ENCODE measurements around the gene TEX261. TPM values are rescaled to one million over a fixed set of nuclear protein-coding genes. Genes with fewer than 3 reads are reported as not detected.

TEX261 gene
- total and polyA plus RNA-seq, 2 experiments from 2014 or later = 5.7 to 17.5 TPM

DNA sequence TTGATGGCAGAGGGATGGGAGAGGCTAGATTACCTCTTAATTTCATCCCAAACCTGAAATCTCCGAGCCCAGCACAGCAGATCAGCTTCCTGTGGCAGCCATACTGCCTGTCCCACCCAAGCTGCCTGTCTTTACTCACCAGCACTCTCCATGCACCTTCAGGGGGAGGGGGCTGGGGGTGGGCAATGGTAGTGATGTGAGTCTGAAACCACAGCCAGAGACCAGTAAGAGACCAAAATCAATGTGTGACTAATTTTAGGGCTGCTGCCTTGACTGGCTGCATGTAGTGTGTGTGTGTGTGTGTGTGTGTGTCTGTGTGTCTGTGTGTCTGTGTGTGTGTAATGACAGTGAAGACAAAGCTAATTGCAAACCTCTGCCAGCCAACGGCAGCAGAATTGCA is 11.7 kb upstream of the TEX261 start (continued):
- TF ChIP-seq, protein P1, sequence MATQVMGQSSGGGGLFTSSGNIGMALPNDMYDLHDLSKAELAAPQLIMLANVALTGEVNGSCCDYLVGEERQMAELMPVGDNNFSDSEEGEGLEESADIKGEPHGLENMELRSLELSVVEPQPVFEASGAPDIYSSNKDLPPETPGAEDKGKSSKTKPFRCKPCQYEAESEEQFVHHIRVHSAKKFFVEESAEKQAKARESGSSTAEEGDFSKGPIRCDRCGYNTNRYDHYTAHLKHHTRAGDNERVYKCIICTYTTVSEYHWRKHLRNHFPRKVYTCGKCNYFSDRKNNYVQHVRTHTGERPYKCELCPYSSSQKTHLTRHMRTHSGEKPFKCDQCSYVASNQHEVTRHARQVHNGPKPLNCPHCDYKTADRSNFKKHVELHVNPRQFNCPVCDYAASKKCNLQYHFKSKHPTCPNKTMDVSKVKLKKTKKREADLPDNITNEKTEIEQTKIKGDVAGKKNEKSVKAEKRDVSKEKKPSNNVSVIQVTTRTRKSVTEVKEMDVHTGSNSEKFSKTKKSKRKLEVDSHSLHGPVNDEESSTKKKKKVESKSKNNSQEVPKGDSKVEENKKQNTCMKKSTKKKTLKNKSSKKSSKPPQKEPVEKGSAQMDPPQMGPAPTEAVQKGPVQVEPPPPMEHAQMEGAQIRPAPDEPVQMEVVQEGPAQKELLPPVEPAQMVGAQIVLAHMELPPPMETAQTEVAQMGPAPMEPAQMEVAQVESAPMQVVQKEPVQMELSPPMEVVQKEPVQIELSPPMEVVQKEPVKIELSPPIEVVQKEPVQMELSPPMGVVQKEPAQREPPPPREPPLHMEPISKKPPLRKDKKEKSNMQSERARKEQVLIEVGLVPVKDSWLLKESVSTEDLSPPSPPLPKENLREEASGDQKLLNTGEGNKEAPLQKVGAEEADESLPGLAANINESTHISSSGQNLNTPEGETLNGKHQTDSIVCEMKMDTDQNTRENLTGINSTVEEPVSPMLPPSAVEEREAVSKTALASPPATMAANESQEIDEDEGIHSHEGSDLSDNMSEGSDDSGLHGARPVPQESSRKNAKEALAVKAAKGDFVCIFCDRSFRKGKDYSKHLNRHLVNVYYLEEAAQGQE (IDR thresholded peaks at IDR 0.05; ENCODE audit: unreplicated experiment) = no peak
- TF ChIP-seq, protein P2, sequence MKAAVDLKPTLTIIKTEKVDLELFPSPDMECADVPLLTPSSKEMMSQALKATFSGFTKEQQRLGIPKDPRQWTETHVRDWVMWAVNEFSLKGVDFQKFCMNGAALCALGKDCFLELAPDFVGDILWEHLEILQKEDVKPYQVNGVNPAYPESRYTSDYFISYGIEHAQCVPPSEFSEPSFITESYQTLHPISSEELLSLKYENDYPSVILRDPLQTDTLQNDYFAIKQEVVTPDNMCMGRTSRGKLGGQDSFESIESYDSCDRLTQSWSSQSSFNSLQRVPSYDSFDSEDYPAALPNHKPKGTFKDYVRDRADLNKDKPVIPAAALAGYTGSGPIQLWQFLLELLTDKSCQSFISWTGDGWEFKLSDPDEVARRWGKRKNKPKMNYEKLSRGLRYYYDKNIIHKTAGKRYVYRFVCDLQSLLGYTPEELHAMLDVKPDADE (IDR thresholded peaks at IDR 0.05) = no peak
- TF ChIP-seq POLR2AphosphoS5 (IDR thresholded peaks at IDR 0.05; ENCODE audit: low read depth) = no peak
- TF ChIP-seq JUNB (IDR thresholded peaks at IDR 0.05; ENCODE audit: unreplicated experiment) = no peak
- TF ChIP-seq, protein P3, sequence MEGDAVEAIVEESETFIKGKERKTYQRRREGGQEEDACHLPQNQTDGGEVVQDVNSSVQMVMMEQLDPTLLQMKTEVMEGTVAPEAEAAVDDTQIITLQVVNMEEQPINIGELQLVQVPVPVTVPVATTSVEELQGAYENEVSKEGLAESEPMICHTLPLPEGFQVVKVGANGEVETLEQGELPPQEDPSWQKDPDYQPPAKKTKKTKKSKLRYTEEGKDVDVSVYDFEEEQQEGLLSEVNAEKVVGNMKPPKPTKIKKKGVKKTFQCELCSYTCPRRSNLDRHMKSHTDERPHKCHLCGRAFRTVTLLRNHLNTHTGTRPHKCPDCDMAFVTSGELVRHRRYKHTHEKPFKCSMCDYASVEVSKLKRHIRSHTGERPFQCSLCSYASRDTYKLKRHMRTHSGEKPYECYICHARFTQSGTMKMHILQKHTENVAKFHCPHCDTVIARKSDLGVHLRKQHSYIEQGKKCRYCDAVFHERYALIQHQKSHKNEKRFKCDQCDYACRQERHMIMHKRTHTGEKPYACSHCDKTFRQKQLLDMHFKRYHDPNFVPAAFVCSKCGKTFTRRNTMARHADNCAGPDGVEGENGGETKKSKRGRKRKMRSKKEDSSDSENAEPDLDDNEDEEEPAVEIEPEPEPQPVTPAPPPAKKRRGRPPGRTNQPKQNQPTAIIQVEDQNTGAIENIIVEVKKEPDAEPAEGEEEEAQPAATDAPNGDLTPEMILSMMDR (conservative IDR thresholded peaks at IDR 0.05; ENCODE audit: low read depth in 2 of 2) = no peak
- TF ChIP-seq ZNF331 (CRISPR knock-in tag; IDR thresholded peaks at IDR 0.05; ENCODE audit: low read depth) = no peak

DNA sequence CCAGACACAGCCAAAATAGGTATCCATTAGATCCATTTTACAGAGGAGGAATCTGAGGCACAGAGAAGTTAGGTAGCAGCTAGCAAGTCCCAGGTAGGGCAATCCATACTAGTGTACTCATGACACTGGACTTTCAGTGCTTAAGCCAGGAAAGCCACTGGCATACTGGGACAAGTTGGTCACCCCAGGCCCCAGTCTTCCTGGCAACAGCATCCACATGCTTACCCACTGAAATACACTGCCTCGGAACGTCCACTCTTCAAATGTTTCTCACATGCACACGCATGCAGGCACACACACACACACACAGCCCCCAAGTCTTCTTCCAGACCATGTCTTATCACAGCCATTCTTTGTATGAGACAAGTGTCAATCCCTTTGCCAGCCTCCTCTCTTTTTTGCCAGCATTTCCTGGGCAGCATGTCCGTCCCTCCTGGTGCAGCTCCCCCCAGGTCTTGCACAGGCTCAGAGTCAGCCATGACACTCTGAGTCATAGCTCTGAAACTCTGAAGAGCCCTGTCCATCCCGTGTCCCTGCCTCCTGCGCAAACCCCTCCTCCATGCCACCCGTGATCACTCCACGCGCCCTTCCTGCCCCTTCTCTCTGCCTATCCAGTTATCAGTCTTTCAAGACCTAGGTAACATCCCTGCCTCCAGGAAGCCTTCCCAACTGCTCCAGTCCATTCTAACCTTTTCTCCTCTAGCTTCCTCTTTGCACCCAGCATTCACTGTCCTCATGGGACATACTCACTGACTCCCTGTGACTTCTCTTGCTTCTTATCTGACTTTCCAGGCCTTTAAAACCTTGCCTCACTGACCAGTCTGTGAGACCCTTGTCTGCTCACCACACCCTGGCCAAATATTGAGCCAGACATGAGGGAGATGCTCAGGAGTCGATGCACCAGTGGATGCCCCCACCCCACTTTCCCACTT is 10.9 kb upstream of the TEX261 start:
- no peaks in the 10 kb centered on the region for H3K36me3 ChIP-seq (ENCODE audit: insufficient read depth)
- H3K27me3 Mint-ChIP-seq (ENCODE audit: insufficient read depth, low read depth, poor library complexity) = peaks cover 31% of the 10 kb centered on the region
- H3K4me2 ChIP-seq = no peak overlapping the region
- no peak overlapping the region for H3K4me3 Mint-ChIP-seq
- peaks cover 15% of the 10 kb centered on the region for H3K4me1 Mint-ChIP-seq
- no peak overlapping the region for H2AFZ ChIP-seq
- peaks cover 5% of the 10 kb centered on the region; the same call in 1 of the 2 replicates for H3K9me2 ChIP-seq (ENCODE audit: insufficient read depth)
- H3K27ac Mint-ChIP-seq = no peak overlapping the region
- H4K20me1 ChIP-seq (replicated peaks; ENCODE audit: insufficient read depth) = no peaks in the 10 kb centered on the region
- H3K27ac ChIP-seq (ENCODE audit: low read depth) = no peak overlapping the region
- H3F3A ChIP-seq (replicated peaks; ENCODE audit: low read depth) = no peaks in the 10 kb centered on the region
- no peaks in the 10 kb centered on the region for H3K27me3 ChIP-seq (ENCODE audit: insufficient read depth)
- ATAC-seq = no peak
- no peak overlapping the region for H3K4me3 ChIP-seq
- H3K9me3 Mint-ChIP-seq = no peaks in the 10 kb centered on the region
- peaks cover 8% of the 10 kb centered on the region; the same call in 1 of the 2 replicates for H3K4me1 ChIP-seq (ENCODE audit: insufficient read depth)
- H3K79me2 ChIP-seq (replicated peaks; ENCODE audit: insufficient read depth) = no peaks in the 10 kb centered on the region
- DNase-seq (ENCODE audit: low spot score) = no peak
- no peaks in the 10 kb centered on the region for H3K36me3 Mint-ChIP-seq (ENCODE audit: low read depth)
- no peak for TF ChIP-seq EZH2 (IDR thresholded peaks at IDR 0.05; ENCODE audit: low read depth, unreplicated experiment)
- no peak for TF ChIP-seq EZH2phosphoT487 (IDR thresholded peaks at IDR 0.05; ENCODE audit: unreplicated experiment)
- TF ChIP-seq, protein P3 (conservative IDR thresholded peaks at IDR 0.05; ENCODE audit: low read depth in 2 of 2) = no peak
- TF ChIP-seq NANOG (IDR thresholded peaks at IDR 0.05; ENCODE audit: borderline replicate concordance) = no peak
- no peak for TF ChIP-seq STAT1 (IDR thresholded peaks at IDR 0.05; ENCODE audit: unreplicated experiment)

All from GM23338 (cell line).